Glomerular visceral epithelial cell (primary cell): ENCODE data around the gene APCDD1.
"Not testable (repeated sequence)": the region's sequence is repeated elsewhere in the genome, so short reads cannot be mapped to it uniquely, and the experiment has no call there.

ENCODE experiments used
- DNase-seq: peaks from one replicate; pipeline ENCODE4 v3.0.0-alpha.2; 2016; ENCODE audit errors: extremely low spot score

The APCDD1 gene

DNA sequence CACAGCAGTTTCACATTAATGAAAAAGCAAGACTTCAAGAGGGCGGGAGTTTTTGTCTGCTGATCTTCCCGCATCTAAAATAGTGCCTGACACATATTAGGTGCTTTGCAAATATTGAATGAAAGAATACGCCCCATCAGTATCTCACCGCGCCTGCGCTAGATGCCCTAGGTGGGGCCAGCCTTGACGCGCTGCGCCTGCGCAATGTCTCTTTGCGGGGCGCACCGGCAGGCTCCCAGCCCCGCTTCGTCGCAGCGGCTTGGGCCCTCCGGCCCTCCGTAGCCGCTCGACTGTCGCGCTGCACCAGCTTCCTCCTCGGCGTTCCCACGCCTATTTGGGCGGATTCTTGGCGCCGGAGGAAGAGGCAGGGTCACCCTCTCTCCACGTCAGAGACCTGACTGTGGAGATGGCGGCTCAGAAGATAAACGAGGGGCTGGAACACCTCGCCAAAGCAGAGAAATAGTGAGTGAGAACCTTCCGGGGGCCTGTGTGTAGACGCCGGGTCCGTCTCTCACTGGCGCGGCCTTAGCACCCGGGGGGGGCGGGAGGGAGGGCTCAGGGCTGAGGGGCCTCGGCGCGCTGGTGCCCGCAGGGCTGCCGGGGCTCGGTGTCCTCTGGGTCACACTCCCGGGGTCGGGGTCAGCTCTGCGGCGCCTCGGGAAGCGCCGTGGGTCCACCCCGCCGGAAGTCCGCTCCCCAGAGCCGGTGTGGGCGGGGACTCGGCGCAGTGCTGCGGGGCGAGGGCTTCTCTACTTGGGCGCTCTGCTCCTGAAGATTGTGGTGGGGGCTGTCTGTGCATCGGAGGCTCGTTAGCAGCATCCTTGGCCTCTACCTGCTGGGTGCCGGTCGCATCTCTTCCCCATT is 71.5 kb downstream of the APCDD1 start, which contains the start of gene NAPG:
Gene NAPG (plus strand): TSS at position 331 of the 864 bp plus-strand sequence. CDS start 76 bp downstream, at position 407.
- peak; percentile 93 for DNase-seq

DNA sequence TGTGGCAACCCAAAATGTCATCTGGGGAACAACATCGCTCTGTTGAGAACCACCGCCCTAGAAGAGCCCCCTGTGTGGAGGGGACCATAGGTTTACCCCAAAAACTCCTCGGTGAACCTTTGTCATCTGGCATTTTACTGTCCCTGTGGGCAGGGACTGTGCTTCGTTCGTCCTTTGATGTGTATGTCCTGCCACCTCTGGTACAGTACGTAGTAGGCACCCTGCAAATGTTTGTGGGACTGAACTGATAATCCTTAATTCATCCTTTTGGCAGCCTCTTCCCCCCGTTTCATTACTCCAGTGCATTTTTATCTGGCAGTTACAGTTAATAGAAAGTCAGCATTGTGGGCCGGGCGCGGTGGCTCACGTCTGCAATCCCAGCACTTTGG is 72.1 kb downstream of the APCDD1 start:
- DNase-seq, result no peak

- DNase-seq, result no peak
These were observed 74.0 kb downstream of the APCDD1 start for GRCh38 chr18:10528439-10528838.

DNA sequence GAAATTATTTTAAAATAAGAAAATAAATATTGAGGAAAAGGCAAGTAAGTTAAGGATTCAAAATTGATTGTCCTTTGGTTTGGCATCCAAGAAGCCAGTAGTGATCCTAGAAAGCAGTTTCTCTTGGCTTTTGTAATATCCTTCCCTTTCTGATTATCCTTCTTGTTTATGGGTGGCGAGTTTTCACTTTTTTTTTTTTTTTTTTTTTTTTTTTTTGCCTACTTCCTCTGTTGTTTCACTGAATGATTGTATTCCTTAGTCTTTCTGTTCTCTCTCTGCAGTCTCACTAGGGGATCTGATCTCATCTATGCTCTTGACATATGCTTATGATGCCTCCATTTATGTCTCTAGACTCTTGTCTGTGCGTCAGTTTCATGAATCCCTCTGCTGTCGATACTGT is 75.6 kb downstream of the APCDD1 start:
- no peak for DNase-seq

DNA sequence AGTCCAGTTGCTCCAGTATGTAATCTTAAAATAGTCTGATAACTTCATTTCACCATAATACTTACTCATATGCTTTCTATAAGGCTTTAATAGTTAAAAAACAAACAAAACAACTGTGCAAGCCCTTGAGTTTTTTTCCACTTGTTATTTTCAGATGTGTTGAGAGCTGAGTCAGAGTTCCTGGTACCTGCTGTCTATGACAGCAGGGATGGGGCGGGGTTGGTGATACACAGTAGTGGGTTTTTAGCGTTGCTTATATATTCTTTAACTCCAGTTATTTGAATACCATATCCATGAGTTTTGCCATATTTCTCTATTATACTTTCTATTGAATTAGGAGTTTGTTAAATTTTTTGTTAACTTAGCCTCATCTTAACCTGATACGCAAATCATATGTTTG is 76.4 kb downstream of the APCDD1 start:
- DNase-seq, result no peak

- no peak for DNase-seq
These were observed 78.7 kb downstream of the APCDD1 start for GRCh38 chr18:10533111-10533510.

DNA sequence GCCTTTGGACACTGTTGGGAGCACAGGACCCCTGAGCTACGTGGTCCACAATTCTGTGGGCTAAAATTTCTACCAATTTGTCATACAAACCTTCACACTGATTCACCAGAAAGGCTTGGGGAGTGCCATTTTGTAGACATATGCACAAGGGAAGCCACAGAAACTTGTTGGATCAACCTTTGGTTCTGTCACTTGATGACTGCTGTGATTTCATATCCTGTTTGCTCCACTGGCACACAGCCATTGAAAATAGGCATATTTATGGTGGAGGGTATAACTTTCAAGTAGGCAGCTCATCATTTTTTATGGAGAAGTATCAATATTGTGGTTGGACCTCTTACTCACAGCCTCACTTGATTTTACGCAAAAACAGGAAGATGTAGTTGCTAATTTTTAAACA is 81.8 kb downstream of the APCDD1 start:
- DNase-seq, result no peak

- no peak for DNase-seq
These were observed 83.3 kb downstream of the APCDD1 start for GRCh38 chr18:10537765-10538164.

- DNase-seq, result not testable (repeated sequence)
These were observed 84.7 kb downstream of the APCDD1 start for GRCh38 chr18:10539124-10539523.
